Ishikawa (cell line): ENCODE measurements around the gene ATP23.

Source experiments
- EP300 ChIP-seq: IDR thresholded peaks from 2 replicates; pipeline ENCODE4 v1.6.1; 2012; ENCODE audit warnings: borderline replicate concordance
- ZBTB7A ChIP-seq: IDR thresholded peaks from 2 replicates; pipeline ENCODE4 v1.6.1; 2012; ENCODE audit warnings: low read depth
- TF ChIP-seq, protein P1 (sequence below): IDR thresholded peaks from 2 replicates; pipeline ENCODE4 v1.6.1; 2012

DNA sequence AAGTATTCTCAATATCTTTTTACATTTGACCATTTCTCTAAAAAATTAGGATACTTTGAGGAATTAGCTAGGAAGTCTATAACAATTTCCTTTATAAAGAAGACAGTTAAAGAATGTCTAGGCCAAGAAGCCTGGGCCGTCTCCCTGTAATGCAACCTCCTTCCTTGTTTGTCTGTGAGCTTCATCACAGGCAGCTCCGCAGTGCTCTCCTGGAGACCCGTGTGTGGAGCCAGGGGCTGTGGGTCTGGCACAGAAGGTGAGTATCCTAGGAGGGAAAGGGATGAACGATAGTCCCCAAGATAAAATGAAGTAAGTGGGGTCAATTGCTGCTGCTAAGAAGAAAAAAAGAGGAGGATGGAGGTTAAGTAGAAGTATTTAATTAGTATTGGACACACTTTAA, 31.8 kb upstream of the ATP23 start:
- TF ChIP-seq ZBTB7A (no peak), EP300 (no peak)
- TF ChIP-seq, protein P1, sequence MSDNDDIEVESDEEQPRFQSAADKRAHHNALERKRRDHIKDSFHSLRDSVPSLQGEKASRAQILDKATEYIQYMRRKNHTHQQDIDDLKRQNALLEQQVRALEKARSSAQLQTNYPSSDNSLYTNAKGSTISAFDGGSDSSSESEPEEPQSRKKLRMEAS: no peak
